Pons (tissue), 1 donor: Measurements from ENCODE around the gene ZSCAN9.
A peak's percentile ranks its signal among the peaks of the same experiment; 100 is the strongest.

Source experiments
- DNase-seq: peaks from one replicate; pipeline ENCODE4 v3.0.0-alpha.2; 2016; ENCODE audit warnings: low spot score

ZSCAN9 gene

DNA sequence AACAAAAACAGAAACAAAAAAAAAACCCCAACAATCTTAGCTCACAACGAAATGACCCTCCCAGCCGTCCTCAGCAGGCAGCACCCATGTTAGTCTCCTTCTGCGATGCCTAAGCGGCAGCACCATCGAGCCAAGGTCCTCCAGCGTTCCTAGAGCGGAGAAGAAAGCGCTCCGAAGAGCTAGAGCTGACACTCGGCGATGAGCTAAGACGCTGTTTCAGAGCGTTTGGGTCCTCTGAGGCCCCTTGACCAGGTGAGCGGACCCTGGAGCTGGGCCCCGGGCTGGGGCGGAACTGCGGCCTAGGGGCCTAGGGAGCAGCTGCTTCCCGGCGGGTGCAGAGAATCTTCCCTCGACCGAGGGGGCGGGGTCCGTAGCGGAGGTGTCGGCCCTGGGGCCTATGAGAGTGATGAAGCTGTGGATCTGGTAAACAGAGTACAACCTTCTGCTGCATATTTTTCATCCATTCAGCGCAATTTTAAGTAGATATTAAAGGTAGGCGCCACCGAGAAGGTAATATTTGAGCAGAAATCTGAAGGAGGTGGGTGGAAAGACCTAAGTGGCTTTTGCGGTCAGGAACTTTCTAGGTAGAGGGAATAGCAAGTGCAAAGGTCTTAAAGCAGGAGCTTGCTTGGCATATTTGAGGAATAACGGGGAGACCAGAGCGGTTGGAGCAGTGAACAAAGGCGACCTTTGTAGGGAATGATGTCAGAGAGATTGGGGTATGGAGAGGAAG is 42.1 kb downstream of the ZSCAN9 start, which contains the start of gene ZSCAN26:
Gene ZSCAN26, plus strand, starts transcription at position 182 of the 733 bp plus-strand sequence. CDS start 4,777 bp downstream, outside the sequence.
- peak; percentile 91 for DNase-seq

DNA sequence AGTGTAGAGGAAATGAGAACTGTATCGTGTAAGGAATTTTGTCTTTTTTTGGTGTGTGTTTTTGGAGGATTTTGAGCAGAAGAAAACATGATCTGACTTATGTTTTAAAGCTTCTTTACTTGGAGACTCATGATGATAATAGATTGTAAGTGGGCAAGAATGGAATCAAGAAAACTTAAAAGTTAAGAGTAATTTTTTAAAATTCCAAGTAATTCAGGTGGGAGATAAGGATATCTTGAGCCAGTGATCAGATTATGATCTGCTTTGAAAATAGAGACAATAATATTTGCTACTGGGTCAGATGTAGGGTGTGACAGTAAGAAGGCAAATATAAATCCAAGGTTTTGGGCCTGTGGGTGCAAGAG is 42.6 kb downstream of the ZSCAN9 start:
- DNase-seq = no peak

DNA sequence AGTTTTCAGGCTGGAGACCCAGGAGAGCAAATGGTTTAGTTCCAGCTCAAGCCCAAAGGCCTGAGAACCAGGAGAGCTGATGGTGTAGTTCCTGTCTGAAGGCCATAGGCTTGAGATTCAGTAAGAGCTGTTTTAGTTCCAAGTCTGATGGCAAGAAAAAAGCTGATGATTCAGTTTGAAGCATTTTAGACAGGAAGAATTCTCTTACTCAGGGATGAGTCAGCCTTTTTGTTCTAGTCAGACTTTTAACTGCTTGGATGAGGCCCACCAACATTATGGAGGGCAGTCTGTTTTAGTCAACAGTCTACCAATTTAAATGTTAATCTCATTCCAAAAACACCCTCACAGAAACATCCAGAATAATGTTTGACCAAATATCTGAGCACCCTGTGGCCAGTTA is 44.4 kb downstream of the ZSCAN9 start:
- DNase-seq = no peak

DNA sequence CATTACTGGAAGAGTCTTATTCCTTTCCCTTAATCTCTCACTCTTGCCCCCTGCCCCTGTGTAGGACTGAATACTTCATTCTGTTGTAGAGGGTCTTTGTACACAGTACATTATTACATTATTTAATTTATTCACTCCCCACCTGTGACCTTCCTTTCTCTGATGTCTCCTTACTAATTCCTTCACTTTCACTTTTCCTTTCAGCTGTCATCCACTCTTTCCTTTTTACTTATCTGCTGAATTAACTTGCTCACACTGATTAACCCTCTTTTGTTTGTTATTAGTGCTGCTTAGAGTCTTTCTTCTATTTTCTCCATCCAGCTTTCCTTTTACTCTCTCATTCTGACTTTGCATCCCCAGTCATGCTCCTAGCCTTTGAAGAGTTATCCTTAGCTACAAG is 49.8 kb downstream of the ZSCAN9 start:
- no peak for DNase-seq

DNA sequence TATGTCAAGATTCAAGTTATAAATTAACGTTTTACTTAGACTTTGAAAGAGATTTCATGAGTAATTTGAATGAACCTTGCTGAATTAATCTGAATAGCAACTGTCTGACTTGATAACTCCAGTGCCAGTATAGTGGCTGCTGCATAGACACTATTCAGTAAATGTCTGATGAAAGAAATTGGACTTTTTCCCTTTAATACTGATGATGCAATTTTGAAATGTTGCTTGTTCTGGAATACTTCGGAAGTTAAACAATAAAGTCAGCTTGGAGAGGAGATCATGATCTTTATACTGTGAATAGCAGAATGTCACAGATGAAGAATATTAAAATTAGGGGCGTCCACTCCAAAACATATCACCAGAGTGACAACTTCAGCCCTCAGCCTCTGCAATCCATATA is 52.7 kb downstream of the ZSCAN9 start:
- DNase-seq = no peak

DNA sequence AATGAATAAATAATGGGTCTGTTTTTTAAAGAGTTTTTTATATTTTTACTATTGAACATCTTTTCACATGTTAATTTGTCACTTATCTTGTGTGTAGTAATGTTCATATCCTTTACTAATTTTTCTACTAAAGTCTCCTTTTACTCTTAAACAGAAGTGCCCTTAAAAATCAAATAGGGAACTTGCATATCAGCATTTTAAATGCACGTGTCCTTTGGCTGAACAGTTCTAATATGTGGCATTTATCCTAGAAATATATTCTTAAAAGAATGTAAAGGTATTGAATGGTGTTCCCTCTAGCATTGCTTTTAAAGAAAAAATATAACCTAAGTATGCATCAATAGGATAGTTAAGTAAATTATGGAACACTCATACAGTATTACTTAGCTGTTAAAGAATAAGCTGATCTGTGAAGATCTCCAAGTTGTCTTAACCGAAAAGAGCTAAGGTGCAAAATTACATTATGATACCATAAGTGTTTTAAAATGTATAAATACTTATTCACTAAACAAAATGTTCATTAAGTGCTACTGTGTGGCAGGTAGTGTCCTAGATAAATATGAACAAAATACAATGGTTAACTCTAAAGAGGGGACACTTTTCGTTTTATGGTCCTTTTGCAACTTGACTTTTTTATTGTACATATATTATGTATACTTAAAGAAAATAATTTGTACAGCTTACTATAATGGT is 55.7 kb downstream of the ZSCAN9 start:
- DNase-seq = no peak

DNA sequence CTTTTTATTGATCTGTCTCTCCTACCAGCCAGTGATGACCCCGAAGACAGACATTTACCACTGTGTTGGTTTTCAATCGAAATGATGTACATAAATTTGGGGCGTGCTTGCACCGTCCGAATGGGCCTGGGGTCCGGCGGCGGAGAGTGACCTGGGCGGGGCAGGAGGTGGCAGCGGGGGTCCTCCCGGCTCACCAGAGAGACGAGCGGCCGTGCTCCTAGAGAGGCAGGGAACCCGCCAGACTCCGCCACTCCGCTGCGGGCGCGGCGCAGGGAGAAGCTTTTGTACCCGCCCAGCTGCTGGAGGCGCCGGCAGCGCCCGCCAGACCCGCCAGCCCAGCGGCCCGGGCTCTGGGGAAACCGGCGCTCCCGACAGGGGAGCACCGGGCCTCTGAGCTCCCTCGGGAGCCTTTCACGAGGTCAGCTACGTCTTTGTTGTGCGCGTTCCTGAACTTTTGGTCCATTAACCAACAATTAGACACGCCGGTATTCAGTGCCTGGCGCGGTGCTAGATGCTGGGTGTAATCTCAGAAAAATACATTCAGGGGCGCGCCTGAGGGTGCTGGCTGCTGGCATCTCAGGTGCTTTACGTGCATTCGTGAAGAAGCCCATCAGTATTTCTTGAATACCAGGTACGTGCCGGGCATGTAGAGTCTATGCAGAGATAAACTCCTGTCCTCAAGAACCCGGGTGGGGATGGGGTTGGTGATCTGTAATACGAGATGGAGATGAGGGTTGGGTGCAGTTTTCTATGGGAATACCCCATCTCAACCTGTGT is 56.4 kb downstream of the ZSCAN9 start, which contains the start of gene PGBD1:
Gene PGBD1, plus strand, starts transcription at position 285 of the 777 bp plus-strand sequence. CDS start 2,242 bp downstream, outside the sequence.
- DNase-seq = no peak

DNA sequence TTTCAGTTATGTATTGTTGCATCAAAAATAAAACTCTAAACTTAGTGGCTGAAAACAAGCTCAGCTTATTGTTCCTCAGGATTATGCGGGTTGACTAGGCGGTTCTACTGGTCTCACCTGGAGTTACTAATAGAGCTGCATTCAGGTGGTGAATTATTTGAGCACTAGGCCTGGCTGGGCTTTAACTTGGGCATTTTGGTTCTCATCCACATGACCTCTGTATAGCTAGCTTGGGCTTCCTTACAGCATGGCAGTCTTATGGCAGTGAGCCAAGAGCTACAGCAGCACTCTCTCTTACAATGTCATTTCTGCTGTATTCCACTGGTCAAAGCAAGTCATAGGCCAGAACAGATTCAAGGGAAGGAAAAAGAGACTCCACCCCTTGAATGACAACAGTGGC is 57.9 kb downstream of the ZSCAN9 start:
- no peak for DNase-seq
